ENCODE measurements around the gene SLC7A10. TPM values are rescaled to one million over a fixed set of nuclear protein-coding genes. Genes with fewer than 3 reads are reported as not detected.

SLC7A10 gene
- polyA plus RNA-seq, 1 donor (not counting 4 experiments of a cell fraction or from before 2014, with no cell fraction given), result not detected

DNA sequence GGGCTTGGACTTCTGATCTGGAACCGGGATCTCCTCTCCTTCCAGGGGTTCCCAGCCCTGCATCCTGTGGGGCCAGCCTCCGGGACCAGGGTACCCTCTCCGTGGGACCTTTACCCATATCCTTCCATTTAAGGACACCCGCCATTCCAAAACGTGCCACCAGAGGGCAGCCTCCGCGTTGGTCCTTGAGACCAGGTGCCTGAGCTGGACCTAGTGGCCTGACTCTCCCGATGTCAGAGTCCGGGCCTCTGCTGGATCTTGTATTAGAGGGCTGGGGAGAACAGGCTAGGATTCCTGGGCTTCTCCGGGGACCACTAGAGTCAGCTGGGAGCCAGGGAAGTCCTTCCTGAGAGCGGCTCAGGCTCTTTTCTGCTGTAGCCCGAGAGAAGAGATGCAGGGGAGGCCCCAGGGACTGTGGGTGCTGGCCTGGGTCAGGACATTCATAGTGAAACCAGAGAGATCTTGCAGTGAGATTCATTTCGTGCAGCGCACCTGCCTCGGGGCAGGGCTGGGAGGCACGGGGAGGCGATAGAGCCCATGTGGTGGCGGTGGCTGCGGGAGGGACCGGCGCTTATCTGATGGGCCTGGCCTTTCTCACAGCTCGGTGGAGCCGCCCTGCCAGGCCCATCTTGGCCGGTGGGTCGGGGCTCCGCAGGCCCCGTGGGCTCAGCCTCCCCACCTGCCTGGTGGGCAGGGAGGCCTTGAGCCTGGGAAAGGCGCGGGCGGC lies 9.8 kb upstream of the SLC7A10 start:
- no peak for FAIRE-seq
- peak; percentile 11 for DNase-seq (ENCODE audit: low read depth, low spot score)
- H2AFZ ChIP-seq (ENCODE audit: control insufficient read depth, low read length), result no peak overlapping the region
- no peak overlapping the region for H3K4me2 ChIP-seq (ENCODE audit: control insufficient read depth, extremely low read depth, insufficient read depth, low read depth, low read length)
- H3K9me3 ChIP-seq (ENCODE audit: control insufficient read depth, low read depth, low read length), result no peaks in the 10 kb centered on the region
- H3K27ac ChIP-seq (ENCODE audit: control insufficient read depth, insufficient read depth, low read length), result no peak overlapping the region
- TF ChIP-seq, protein P1, sequence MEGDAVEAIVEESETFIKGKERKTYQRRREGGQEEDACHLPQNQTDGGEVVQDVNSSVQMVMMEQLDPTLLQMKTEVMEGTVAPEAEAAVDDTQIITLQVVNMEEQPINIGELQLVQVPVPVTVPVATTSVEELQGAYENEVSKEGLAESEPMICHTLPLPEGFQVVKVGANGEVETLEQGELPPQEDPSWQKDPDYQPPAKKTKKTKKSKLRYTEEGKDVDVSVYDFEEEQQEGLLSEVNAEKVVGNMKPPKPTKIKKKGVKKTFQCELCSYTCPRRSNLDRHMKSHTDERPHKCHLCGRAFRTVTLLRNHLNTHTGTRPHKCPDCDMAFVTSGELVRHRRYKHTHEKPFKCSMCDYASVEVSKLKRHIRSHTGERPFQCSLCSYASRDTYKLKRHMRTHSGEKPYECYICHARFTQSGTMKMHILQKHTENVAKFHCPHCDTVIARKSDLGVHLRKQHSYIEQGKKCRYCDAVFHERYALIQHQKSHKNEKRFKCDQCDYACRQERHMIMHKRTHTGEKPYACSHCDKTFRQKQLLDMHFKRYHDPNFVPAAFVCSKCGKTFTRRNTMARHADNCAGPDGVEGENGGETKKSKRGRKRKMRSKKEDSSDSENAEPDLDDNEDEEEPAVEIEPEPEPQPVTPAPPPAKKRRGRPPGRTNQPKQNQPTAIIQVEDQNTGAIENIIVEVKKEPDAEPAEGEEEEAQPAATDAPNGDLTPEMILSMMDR (optimal IDR thresholded peaks at IDR 0.05 in 1 of 3, IDR thresholded peaks at IDR 0.05 in 1 of 3, conservative IDR thresholded peaks at IDR 0.05 in 1 of 3; ENCODE audit: extremely low read depth in 1 of 3, insufficient read depth in 2 of 3, low read length in 3 of 3), result peak; percentile 89 to 92 (median 90)
- no peak for TF ChIP-seq EZH2 (IDR thresholded peaks at IDR 0.05; ENCODE audit: low read length)
- H3K36me3 ChIP-seq (ENCODE audit: control insufficient read depth in 2 of 2, extremely low read depth in 1 of 2, insufficient read depth in 2 of 2, low read length in 2 of 2), result no peaks in the 10 kb centered on the region
- H3K4me1 ChIP-seq (ENCODE audit: control insufficient read depth, extremely low read depth, insufficient read depth, low read length), result no peaks in the 10 kb centered on the region
- no peak overlapping the region for H3K4me3 ChIP-seq (ENCODE audit: control insufficient read depth in 2 of 3, extremely low read depth in 1 of 3, insufficient read depth in 2 of 3, low read depth in 1 of 3, low read length in 3 of 3)
- no peak overlapping the region for H3K9ac ChIP-seq (ENCODE audit: control insufficient read depth, extremely low read depth, insufficient read depth, low read length)
- peaks cover 4% of the 10 kb centered on the region for H3K27me3 ChIP-seq (ENCODE audit: control insufficient read depth, extremely low read depth, insufficient read depth, low read length)
- no peaks in the 10 kb centered on the region for H3K9me1 ChIP-seq (ENCODE audit: control insufficient read depth, extremely low read depth, insufficient read depth, low read length)
- H3K79me2 ChIP-seq (ENCODE audit: control insufficient read depth, insufficient read depth, low read length), result no peaks in the 10 kb centered on the region
- no peaks in the 10 kb centered on the region for H4K20me1 ChIP-seq (ENCODE audit: control insufficient read depth, extremely low read depth, insufficient read depth, low read length)
- dilution Hi-C loops (cut with MboI; ENCODE audit: extremely low pct_ligation_motif_present, low sequenced_read_pairs), result no loop called here

DNA sequence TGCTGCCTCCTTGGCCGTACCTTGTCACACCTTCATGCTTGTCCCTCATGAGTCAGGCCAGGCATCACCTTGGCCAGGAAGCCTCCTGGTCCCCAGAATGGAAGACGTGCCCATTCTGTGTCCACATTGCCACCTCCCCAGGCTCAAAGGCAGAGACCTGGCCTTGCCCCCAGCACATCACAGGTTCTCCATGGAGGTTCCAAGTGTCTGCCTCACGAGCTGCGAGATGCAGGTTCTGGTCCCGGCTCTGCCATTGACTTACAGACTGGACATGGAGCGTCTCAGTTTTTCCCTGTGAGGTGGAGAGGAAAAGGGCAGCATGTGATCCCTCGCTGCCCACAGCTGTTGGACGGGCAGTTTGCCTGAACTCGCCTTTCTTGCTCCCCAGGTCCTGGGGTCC lies 9.1 kb upstream of the SLC7A10 start:
- FAIRE-seq, result no peak
- H3K9me1 ChIP-seq (ENCODE audit: control insufficient read depth, extremely low read depth, insufficient read depth, low read length), result no peaks in the 10 kb centered on the region
- dilution Hi-C loops (cut with MboI; ENCODE audit: extremely low pct_ligation_motif_present, low sequenced_read_pairs), result no loop called here
- no peaks in the 10 kb centered on the region for H3K4me1 ChIP-seq (ENCODE audit: control insufficient read depth, extremely low read depth, insufficient read depth, low read length)
- no peaks in the 10 kb centered on the region for H3K9me3 ChIP-seq (ENCODE audit: control insufficient read depth, low read depth, low read length)
- H2AFZ ChIP-seq (ENCODE audit: control insufficient read depth, low read length), result no peak overlapping the region
- peaks cover 4% of the 10 kb centered on the region for H3K27me3 ChIP-seq (ENCODE audit: control insufficient read depth, extremely low read depth, insufficient read depth, low read length)
- no peak overlapping the region for H3K9ac ChIP-seq (ENCODE audit: control insufficient read depth, extremely low read depth, insufficient read depth, low read length)
- no peak for DNase-seq (ENCODE audit: low read depth, low spot score)
- no peaks in the 10 kb centered on the region for H3K79me2 ChIP-seq (ENCODE audit: control insufficient read depth, insufficient read depth, low read length)
- no peak overlapping the region for H3K4me3 ChIP-seq (ENCODE audit: control insufficient read depth in 2 of 3, extremely low read depth in 1 of 3, insufficient read depth in 2 of 3, low read depth in 1 of 3, low read length in 3 of 3)
- TF ChIP-seq EZH2 (IDR thresholded peaks at IDR 0.05; ENCODE audit: low read length), result no peak
- TF ChIP-seq, protein P1 (optimal IDR thresholded peaks at IDR 0.05 in 1 of 3, IDR thresholded peaks at IDR 0.05 in 1 of 3, conservative IDR thresholded peaks at IDR 0.05 in 1 of 3; ENCODE audit: extremely low read depth in 1 of 3, insufficient read depth in 2 of 3, low read length in 3 of 3), result no peak
- no peak overlapping the region for H3K4me2 ChIP-seq (ENCODE audit: control insufficient read depth, extremely low read depth, insufficient read depth, low read depth, low read length)
- H3K36me3 ChIP-seq (ENCODE audit: control insufficient read depth in 2 of 2, extremely low read depth in 1 of 2, insufficient read depth in 2 of 2, low read length in 2 of 2), result no peaks in the 10 kb centered on the region
- no peak overlapping the region for H3K27ac ChIP-seq (ENCODE audit: control insufficient read depth, insufficient read depth, low read length)
- no peaks in the 10 kb centered on the region for H4K20me1 ChIP-seq (ENCODE audit: control insufficient read depth, extremely low read depth, insufficient read depth, low read length)

Data from keratinocyte (primary cell).